GM18907 (cell line): ENCODE results near the gene NTM.
"Not testable (repeated sequence)": the region's sequence is repeated elsewhere in the genome, so short reads cannot be mapped to it uniquely, and the experiment has no call there.

Experiments used
- ATAC-seq: cut with Tn5 transposase; IDR thresholded peaks from one replicate; pipeline ENCODE4 v1.9.1; 2021; ENCODE audit warnings: mild to moderate bottlenecking, moderate library complexity; ENCODE audit not compliant: unreplicated experiment

NTM gene

GRCh38 chr11:132310390-132311375 lies 940.3 kb downstream of the NTM start:
- no peak for ATAC-seq

- no peak for ATAC-seq
These were observed 941.3 kb downstream of the NTM start for GRCh38 chr11:132311703-132312102.

GRCh38 chr11:132312161-132312560 lies 941.7 kb downstream of the NTM start:
- no peak for ATAC-seq

- no peak for ATAC-seq
These were observed 942.3 kb downstream of the NTM start for GRCh38 chr11:132312701-132313111.

GRCh38 chr11:132314911-132315455 lies 944.6 kb downstream of the NTM start:
- no peak for ATAC-seq

- ATAC-seq = no peak
These were observed 945.3 kb downstream of the NTM start for GRCh38 chr11:132315696-132316095.

GRCh38 chr11:132318421-132319157 lies 948.2 kb downstream of the NTM start:
- ATAC-seq = no peak

GRCh38 chr11:132319419-132319818 lies 949.0 kb downstream of the NTM start:
- ATAC-seq = not testable (repeated sequence)

- no peak for ATAC-seq
These were observed 960.1 kb downstream of the NTM start for GRCh38 chr11:132330515-132330914.

- no peak for ATAC-seq
These were observed 962.1 kb downstream of the NTM start for GRCh38 chr11:132332521-132332920.

- ATAC-seq = no peak
These were observed 964.4 kb downstream of the NTM start for GRCh38 chr11:132334769-132335280.

- no peak for ATAC-seq
These were observed 964.9 kb downstream of the NTM start for GRCh38 chr11:132335311-132335710.

- no peak for ATAC-seq
These were observed 966.5 kb downstream of the NTM start for GRCh38 chr11:132336781-132337535.

GRCh38 chr11:132337819-132338416 lies 967.5 kb downstream of the NTM start:
- ATAC-seq = no peak

- no peak for ATAC-seq
These were observed 972.0 kb downstream of the NTM start for GRCh38 chr11:132342408-132342807.

GRCh38 chr11:132343445-132344175 lies 973.2 kb downstream of the NTM start:
- ATAC-seq = no peak

GRCh38 chr11:132346558-132347148 lies 976.2 kb downstream of the NTM start:
- no peak for ATAC-seq

- ATAC-seq = no peak
These were observed 977.0 kb downstream of the NTM start for GRCh38 chr11:132347156-132348090.
